GM18507 (cell line): ENCODE measurements around the gene DVL1.

ENCODE experiments used
- DNase-seq: peaks from one replicate; pipeline ENCODE4 v3.0.0; 2011; ENCODE audit warnings: low read depth; ENCODE audit not compliant: insufficient read length; ENCODE audit errors: extremely low spot score
- FAIRE-seq: peaks from 2 replicates; lab custom pipeline; 2011; peaks lifted over from hg19 to GRCh38; lab: Jason Lieb, UNC

The DVL1 gene

DNA sequence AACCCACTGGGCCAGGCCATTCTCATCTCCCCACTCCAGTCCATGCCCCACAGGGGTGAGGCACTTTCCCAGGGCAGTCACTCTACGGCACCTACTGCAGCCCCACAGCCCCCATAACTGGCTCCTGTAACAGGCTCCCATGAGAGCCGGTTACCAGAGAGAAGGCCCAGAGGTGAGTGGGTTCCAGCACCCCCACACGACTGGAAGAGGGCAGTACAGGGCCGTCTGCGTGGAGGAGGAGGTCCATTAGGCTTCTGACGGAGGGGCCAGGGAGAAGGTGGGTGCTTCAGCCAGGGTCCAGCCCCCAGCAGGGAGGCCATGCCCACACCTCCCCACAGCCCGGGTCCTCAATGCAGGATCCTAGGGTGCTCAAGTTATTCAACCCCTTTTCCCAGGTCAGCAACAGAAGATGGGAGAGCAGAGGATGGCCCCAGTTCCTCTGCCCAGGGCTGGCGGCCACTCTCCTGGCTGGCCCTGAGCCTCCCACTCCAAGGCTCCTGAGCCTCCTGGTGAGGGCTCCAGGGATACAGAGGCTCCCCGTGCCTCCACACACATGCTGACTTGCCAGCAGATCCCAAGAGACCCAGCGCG, 43.1 kb downstream of the DVL1 start:
- no peak for FAIRE-seq
- no peak for DNase-seq

DNA sequence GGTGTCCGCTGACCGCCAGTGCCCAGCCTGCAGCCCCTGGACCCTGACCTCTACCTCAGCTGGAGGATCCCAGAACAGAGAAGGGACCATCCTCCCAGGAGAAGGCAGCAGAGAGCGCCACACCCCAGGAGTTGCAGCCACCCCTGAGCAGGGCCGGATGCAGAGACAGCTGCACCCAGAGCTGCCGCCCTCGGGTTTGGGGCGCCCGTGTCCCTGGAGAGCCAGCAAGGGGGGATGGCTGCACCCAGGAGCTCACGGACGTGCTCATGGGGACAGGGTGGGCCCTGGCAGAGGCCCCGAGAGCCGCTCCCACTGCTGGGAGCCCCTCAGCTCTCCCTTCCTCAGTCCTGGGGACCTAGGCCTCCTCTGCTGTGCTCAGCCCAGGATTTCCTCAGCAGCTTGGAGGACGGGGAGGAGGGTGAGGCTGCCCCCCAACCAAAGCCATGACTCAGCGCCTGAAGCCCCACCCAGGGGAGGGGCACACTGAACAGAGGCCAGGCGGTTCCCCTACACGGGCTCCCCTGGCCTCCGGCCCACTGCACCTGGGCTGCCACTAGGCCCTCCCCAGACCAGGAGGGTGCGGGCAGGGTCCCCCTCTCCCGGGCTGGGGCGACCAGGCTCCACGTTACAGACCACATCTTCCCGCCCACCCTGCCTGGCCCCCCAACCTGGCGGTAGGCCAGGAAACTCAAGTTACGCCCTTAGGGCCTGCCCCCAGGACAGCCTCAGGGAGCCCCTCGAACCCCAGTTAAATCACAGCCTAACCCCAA, 43.7 kb downstream of the DVL1 start:
- FAIRE-seq (peak; percentile 68), DNase-seq (no peak)

DNA sequence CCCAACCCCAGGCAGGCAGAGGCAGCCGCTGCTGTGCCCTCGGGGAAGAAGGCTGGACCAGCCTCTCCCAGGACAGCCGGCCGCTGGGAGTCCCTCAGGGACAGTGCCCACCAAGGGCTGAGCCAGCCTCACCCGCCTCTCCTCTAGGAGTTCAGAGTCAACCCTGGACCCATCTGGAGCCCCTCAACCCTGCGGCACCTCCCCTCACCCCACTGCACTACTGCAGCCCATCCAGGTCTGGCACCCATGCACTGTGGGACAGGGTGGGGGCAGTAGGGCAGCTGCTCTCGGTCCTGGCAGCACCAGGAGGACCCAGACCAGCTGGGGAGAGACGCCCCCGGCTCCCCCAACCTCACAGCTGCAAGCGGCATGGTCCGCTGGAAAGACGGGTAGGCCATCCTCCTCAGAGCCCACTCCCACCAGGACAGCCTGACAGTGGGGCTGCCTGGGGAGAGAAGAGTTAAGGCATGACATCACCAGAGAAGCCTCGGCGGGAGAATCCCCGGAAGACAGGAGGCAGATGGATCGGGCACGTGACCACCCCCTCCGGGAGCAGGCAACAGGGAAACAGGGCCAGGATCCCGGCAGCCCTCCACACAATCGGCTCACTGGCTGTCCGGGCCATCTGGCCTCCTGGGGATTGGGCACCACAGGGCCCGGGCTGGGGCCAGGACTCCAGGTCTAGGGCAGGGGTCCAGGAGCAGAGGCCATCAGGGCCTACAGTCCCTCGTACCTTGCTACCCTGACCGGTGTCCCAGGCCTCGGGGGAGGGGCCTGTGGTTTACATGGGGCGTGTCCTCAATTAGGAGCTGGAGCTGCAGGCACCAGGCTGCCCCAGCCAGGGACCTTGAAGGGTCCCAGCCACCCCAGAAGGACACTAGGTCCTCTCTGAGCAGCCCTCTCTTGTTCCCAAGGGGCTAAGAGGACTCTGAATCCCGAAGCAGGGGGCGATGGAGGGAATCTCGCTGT, 44.6 kb downstream of the DVL1 start:
- DNase-seq: no peak
- no peak for FAIRE-seq

DNA sequence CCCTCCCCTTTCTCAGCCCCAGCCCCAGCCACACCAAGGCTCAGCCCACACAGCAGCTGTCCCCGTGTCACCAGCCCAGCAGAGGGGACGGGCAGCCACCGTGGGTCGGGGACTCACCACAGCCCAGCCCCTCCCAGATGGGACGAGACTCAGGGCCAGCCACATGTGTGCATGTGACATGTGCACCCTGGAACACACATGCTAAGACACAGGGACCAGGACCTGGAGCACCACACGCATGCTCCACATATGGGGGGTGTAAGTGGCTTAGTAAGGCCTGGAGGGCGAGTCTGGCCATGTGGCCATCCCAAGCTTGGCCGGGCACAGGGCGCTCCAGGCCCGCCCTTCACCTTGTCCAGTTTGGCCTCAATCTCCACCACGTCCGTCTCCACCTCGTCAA, 45.5 kb downstream of the DVL1 start:
- no peak for FAIRE-seq
- DNase-seq: no peak

DNA sequence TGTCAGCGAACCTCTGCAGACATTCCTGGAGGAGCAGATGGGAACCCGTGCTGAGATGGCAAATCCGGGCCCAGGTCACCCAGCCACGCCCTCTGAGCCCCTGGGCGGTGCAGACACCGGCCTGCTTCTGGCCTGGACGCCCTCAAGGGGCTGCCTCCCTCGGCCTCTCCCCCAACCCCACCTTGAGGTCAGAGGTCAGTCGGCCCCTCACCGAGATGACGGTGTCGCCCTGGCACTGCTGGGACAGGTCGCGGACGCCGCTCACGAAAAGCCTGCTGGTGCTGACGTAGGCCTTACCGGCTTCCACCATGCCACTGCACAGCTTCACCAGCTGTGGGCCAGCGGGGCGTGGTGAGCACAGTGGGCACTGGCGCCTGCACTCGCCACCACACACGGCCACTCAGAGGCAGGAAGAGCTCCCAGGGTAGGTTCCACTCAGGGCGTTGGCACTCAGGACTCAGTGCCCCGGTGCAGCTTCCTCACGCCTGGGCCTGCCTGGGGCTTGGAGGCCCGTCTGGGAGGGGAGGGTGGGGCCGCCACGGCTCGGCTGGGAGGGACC, 46.2 kb downstream of the DVL1 start:
- no peak for FAIRE-seq
- no peak for DNase-seq

DNA sequence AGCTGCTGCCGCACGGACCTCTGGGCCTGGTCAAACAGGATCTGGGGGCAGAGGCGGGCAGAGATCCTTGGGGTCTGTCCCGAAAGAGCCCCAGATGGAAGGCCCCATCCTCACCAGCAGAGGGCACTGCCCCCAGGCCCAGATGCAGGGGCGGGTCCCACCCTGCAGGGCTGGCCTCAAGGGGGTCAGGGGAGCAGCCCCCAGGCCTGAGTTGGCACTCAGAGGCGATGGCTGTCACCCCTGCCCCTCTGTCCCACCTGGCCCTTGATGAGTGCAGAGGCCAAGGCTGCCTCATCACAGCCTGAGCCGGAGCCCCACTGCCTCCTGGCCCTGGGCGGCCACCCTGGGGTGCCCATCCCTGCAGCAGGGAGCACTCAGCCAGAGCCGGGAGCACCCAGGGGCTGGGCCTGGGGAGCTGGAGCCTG, 47.2 kb downstream of the DVL1 start:
- FAIRE-seq: no peak
- DNase-seq: no peak

DNA sequence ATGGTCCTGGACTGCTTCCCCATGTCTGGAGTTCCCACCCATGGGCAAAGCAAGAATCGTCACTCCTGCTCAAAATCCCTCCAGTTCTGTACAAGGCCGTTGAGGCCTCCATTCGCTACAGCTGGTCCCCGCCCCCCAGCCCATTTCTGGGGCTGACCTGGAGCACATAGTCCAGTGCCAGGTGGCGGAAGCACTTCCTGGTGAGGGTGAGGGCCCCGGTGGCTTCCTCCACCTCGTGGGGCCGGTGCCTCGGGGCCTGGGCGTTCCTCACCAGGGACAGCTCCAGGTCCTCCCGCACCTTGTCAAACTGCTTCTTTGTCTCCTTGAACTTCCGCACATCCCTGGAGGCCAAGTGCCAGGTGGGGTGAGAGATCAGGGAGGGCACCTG, 48.9 kb downstream of the DVL1 start:
- DNase-seq (no peak), FAIRE-seq (no peak)

DNA sequence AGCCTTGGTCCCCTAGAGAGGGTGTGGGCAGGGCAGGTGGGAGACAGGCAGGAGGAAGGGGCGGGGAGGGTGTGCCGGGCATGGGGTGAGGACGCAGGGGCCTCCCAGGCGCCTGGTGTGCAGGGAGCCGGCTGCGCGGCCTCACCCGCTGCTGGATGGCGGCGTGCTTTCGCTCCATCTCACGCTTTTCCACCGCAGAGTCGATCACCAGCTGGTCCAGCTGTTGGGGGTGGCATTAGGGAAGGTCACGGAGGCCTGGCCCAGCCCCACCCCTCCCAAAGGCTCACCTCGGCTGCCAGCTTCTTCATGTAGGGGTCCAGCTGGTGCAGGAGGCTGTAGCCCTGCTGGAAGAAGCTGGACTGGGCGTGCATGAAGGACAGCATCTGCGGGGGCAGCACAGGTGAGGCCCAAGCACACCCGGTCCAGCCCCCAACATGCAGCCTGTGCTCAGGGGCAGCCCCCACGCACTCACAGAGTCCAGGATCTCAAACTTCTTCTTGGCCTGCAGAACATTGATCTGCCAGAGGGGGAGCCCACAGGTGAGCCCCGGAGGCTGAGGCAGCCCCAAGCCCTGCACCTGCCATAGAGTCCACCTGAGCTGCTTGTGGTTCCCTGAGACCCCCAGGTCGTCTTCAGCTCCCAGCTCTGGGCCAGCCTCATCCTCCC, 49.4 kb downstream of the DVL1 start:
- DNase-seq (no peak), FAIRE-seq (peak; percentile 68)

DNA sequence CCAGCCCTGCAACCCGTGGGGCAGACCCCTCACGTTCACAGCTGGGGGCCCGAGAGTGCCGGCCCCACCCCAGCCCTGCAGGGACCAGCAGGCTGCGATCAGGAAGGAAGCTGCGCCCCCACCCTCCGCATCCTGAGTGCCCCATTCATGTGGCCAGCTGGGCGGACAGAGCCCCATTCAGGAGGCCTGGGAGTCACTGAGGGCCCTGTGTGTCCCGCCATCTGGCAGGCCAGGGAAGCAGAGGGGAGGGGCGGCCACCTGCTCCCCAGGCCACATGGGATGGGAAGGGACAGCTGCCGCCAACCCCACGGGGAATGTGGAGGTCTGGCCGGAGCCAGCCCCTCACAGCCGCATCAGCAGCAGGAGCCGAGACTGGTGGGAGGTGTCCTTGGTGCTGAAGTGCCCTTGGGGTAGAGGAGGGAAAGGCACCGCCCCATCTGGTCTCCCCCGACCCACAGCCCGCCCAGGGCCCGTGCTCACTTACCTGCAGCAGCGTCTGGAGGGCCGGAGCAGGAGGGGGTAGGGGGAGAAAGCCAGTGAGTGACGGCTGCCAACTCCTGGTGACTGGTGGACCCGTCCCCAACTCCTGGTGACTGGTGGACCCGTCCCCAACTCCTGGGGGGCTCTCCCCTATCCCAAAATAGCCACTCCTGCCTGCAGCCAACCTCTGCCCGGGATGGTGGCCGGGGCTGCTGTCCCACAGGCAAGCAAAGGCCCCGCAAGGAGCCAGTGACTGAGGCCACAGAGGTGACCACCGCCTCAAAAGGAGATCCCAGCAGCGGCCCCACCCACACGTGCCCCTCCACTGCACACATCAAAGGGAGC, 50.1 kb downstream of the DVL1 start:
- no peak for DNase-seq
- FAIRE-seq: no peak

DNA sequence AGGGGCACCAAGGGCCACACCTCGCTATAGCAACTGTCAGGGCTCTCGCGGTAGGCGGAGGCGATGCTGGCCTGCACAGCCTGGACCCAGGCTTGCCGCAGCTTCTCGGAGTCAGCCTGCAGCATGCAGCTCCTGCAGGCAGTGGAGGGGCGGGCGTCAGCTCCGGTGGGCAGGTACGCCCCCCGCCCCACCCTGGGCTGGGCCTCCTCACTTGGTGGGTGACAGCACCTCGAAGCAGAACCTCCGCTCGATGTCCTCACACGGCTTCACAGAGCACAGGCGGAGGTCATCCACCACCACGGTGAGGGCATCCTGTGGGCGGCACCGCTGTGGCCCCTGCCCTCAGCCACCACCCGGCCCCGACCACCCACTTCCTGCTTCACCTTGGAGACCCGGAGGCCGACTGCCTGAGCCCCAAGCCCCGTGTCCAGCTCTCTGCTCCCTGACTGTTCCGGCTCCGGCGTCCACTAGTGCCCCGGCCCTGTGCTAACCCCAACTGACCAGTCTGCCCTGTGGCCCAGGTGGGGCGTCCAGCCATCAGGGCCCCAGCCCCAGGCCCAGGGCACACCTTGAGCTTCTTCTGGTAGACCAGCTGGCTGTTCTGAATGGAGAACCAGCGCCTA, 51.3 kb downstream of the DVL1 start:
- FAIRE-seq (no peak), DNase-seq (no peak)

DNA sequence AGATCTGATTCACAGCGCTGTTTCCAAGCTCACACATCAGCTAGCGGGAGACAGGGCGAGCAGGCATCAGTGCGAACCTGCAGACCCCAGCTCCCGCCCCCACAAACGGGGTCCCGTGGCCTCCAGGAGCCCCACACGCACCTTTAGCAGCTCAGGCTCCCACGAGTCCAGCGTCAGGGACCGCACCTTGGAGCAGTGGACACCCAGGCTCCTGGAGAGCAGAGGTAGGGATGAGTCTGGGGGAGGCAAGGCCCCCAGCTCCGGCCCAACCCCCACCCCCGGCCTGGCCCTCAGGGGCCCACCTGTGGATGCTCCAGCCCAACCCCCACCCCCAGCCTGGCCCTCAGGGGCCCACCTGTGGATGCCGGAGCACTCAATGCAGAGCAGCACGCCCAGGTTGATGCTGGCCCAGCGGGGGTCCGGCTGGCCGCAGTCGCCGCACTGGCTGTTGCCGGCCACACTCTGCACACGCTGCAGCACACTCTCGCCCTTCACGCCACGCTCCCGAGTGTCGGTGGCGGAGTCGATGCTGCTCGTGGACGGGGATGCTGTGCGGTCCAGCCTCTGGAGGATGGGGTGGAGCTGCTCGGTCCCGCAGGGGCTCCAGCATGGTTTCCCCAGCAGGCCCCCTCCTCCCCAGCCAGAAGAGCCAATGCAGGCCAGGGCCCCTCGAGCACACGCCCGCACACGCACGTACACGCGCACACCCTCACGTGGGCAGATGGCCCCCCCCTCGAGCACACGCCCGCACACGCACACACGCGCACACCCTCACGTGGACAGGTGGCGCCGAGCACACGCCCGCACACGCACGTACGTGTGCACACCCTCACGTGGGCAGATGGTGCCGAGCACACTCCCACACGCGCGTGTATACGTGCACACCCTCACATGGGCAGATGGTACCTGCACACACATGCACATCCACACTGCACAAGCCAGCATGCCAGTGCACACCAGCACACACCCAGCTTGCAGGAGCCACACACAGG, 52.9 kb downstream of the DVL1 start:
- FAIRE-seq: no peak

DNA sequence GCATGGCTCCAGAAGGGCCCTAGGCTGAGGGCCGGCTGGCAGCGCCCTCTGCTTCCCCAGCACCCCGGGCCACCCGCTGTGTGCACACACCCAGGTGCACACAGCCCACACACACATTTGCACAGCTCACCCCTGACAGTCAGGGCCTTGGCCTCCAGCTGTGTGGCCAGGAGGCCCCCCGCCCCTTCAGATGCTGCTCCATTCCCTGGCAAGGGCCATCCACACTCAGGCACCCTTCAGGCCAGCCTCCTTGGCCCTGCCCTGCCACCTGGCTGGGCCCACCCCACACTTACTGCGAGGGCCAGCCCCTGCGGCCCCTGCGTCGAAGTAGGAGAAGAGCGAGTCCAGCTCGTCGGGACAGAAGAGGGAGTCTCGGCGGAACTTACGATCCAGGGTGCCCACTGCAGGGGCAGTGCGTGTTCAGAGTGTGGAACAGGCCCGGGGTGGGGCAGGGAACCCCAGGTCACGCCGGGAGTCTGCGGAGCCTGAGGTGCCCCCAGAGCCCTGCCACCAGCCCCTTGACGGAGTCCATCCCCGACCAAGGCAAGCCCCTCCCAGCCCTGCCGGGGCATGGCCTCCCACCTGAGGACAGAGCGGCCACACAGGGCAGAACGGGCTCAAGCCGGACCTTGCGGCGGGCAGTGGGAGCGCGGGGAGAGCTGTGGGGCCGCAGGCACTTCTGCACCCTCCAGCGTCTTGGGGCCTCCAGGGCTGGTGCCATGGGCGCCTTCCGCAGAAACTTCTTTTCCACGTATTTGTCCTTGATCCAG, 53.9 kb downstream of the DVL1 start:
- DNase-seq: no peak
- no peak for FAIRE-seq

More for the DNA sequence above, 52.9 kb downstream of the DVL1 start:
- DNase-seq: no peak

DNA sequence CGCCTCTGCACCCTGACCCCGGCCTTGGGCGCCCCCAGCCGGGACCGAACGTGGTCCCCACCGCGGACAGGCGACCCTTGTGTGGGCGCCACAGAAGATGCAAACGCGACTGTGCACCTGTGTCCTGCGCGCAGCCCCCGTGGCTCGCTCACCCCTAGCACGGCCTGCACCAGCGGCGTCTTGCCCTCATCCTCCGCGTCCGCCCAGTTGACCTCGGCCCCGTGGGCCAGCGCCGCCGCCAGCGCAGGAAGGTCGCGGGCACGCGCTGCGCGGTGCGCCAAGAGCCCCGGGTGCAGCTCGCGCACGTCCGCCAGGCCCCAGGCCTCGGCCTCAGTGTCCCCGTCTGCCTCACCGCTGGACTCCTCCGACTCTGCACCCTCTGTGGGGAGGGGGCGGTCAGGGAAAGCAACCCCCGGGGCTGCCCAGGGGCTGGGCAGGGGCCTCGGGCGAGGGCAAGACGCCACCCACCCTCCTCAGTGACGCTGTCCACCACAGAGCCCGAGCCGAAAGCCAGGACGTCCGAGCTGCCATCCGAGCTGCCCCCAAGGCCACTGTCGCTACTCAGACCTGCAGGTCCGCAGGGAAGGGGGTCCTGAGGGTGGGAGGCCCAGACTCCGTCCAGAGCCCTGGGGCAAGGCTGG, 54.8 kb downstream of the DVL1 start:
- no peak for DNase-seq
- FAIRE-seq: no peak

DNA sequence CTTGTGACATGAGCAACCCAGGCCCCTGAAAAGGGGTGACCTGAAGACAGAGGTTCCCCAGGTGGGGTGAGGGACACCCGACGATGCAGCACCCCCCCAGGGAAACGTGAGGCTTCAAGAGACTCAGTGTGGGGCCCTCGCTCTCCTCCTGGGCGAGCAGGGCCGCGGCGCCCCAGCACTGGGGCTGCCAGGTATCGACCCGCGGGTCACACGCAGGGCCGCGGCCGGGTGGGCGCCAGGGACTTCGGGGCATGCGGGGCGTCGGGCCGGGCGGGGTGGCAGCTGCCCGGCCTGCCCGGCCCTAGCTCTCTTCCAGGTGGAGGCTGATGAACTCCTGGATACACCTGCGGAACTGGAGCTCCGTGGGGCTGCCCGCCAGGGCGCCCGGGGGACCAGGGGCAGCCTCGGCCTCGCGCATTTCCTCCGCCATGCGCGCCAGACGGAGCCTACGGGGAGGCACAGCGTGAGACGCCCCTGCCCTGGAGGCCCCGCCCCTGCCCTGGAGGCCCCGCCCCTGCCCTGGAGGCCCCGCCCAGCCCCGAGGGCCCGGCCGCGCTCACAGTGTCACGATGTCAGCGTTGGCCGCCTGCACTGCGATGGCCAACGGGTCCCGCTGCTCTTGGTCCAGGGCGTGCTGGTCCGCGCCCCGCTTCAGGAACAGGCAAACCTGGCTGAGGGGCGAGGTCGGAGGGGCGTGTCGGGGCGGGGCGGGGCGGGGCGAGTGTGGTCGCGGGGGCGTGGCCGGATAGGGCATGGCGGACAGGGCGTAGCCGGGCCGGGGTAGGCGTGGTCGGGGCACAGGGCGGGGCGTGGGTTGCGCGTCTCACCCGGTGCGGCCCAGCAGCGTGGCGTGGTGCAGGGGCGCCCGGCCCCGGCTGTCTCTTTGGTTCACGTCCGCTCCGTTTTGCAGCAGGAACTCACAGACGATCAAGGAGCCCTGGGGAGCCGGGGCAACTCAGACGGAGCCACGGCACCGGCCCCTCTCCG, 55.7 kb downstream of the DVL1 start:
- DNase-seq (no peak), FAIRE-seq (no peak)

DNA sequence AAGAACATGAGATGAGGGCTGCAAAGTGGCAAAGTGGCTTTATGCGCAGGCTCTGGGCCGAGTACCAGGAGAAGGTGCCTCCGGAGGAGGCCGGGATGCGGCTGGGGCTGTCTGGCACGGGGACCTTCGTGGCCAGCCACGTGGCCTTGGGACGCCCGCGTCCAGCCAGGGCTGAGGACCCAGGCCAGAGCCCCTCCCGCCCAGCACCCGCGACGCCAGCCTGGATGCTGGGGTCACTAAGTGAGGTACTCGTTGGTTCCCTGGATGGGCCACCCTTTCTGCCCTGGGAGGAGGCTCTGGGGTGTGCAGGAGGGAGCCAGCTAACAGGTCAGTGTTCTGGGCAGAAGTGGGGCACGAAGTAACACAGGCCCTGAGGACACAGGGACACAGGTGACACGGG, 56.4 kb downstream of the DVL1 start:
- no peak for DNase-seq
- FAIRE-seq: no peak
